ENCODE data around the gene EMILIN2. TPM values are rescaled to one million over a fixed set of nuclear protein-coding genes. Genes with fewer than 3 reads are reported as not detected.
"Not testable (repeated sequence)": the region's sequence is repeated elsewhere in the genome, so short reads cannot be mapped to it uniquely, and the experiment has no call there.

EMILIN2 gene
- total RNA-seq, 1 experiment from 2014 or later = 20.0 TPM

- H4K5ac ChIP-seq (ENCODE audit: insufficient read length, low read depth, low read length); H3K56ac ChIP-seq (ENCODE audit: insufficient read length, low read depth, low read length); H3K9ac ChIP-seq (ENCODE audit: extremely low read depth, insufficient read length, low read length); H2BK12ac ChIP-seq (ENCODE audit: insufficient read length, low read depth, low read length); H4K20me1 ChIP-seq (ENCODE audit: control insufficient read depth, insufficient read depth, insufficient read length); DNase-seq; H3K79me2 ChIP-seq (ENCODE audit: insufficient read depth, low read length); H3K4me1 ChIP-seq (ENCODE audit: insufficient read depth, low read length); H3K4me3 Mint-ChIP-seq; H2BK120ac ChIP-seq (ENCODE audit: low read depth, low read length, poor library complexity, severe bottlenecking); H2BK5ac ChIP-seq (ENCODE audit: insufficient read length, low read length); H3K4me1 Mint-ChIP-seq; H3K4ac ChIP-seq (ENCODE audit: low read depth, low read length); H3K27ac ChIP-seq (ENCODE audit: insufficient read length, low read depth, low read length); H3K23me2 ChIP-seq (ENCODE audit: insufficient read length, low read depth, low read length, poor library complexity, severe bottlenecking); H3K4me2 ChIP-seq (ENCODE audit: insufficient read depth, insufficient read length, low read length); H2BK15ac ChIP-seq (ENCODE audit: low read depth, low read length); H3T11ph ChIP-seq (ENCODE audit: low read length); H3K27ac Mint-ChIP-seq; H2AK5ac ChIP-seq (ENCODE audit: insufficient read length, low read length); H3K9me3 ChIP-seq (ENCODE audit: control insufficient read depth, low read depth, low read length); H4K91ac ChIP-seq (ENCODE audit: insufficient read length, low read depth, low read length); H2AFZ ChIP-seq (ENCODE audit: low read length); H4K8ac ChIP-seq (replicated peaks; ENCODE audit: insufficient read length, low read depth, low read length); H2BK20ac ChIP-seq (ENCODE audit: low read depth, low read length, poor library complexity, severe bottlenecking); H3K27me3 ChIP-seq (ENCODE audit: insufficient read depth, low read length); H3K18ac ChIP-seq (ENCODE audit: insufficient read length, low read depth, low read length); H3K14ac ChIP-seq (ENCODE audit: insufficient read depth, low read length); H3K23ac ChIP-seq (ENCODE audit: insufficient read length, low read depth, low read length); H3K79me1 ChIP-seq (ENCODE audit: insufficient read depth, low read depth, low read length, poor library complexity, severe bottlenecking); H3K27me3 Mint-ChIP-seq (ENCODE audit: low read depth): not testable (repeated sequence)
- H3K9me3 Mint-ChIP-seq = peaks cover 33 to 37% of the 10 kb centered on the region in 2 experiments
- H3K36me3 Mint-ChIP-seq (ENCODE audit: insufficient read depth in 1 of 3, low read depth in 3 of 3) = peaks cover 11 to 25% (median 19%) of the 10 kb centered on the region in 3 experiments
- no CpG with 5 or more reads among the region's 6 CpGs for WGBS (ENCODE audit: extremely low coverage, insufficient read length, low lambda C conversion rate)
These were observed 37.1 kb upstream of the EMILIN2 start for GRCh38 chr18:2809666-2810183.
